Lung (tissue), 12 donors: Measurements from ENCODE around the gene ILK. TPM values are rescaled to one million over a fixed set of nuclear protein-coding genes. Genes with fewer than 3 reads are reported as not detected.

Experiments used
- ATAC-seq: fragments of 200-7000 bp; cut with Tn5 transposase; one replicate; pipeline ENCODE4 v1.9.1; 2020; ENCODE audit warnings: moderate number of reproducible peaks; ENCODE audit not compliant: insufficient read depth, low FRiP score
- DNase-seq, 3 donors: peaks; one replicate each; pipeline ENCODE4 v3.0.0-alpha.2; 2013 to 2017
- H3K27ac ChIP-seq, 2 donors: one replicate each; pipeline ENCODE4 v1.5.1; 2013; ENCODE audit warnings: mild to moderate bottlenecking in 2 of 2, moderate library complexity in 2 of 2, control low read depth in 1 of 2, inconsistent platforms in 1 of 2, low read depth in 1 of 2, low read length in 1 of 2
- H3K27me3 ChIP-seq, 3 donors: one replicate each; pipeline ENCODE4 v1.5.1; 2013; ENCODE audit warnings: low read length in 2 of 3; ENCODE audit not compliant: control insufficient read depth in 3 of 3, insufficient read depth in 3 of 3
- H3K36me3 ChIP-seq, 4 donors: one replicate each; pipeline ENCODE4 v1.5.1; 2013; ENCODE audit warnings: low read length in 4 of 4, mild to moderate bottlenecking in 1 of 4, moderate library complexity in 1 of 4; ENCODE audit not compliant: control insufficient read depth in 4 of 4, insufficient read depth in 4 of 4
- H3K4me1 ChIP-seq, 5 donors: one replicate each; pipeline ENCODE4 v1.5.1; 2013; ENCODE audit warnings: low read length in 5 of 5, mild to moderate bottlenecking in 2 of 5, moderate library complexity in 1 of 5; ENCODE audit not compliant: control insufficient read depth in 5 of 5, insufficient read depth in 5 of 5
- H3K4me3 ChIP-seq: one replicate; pipeline ENCODE4 v1.5.1; 2013; ENCODE audit warnings: mild to moderate bottlenecking, control low read depth, moderate library complexity
- H3K9ac ChIP-seq, 2 donors: one replicate each; pipeline ENCODE4 v1.5.1; 2013; ENCODE audit warnings: low read length in 2 of 2, control low read depth in 1 of 2; ENCODE audit not compliant: insufficient read depth in 1 of 2
- H3K9me3 ChIP-seq, 4 donors: one replicate each; pipeline ENCODE4 v1.5.1; 2013; ENCODE audit warnings: low read length in 3 of 4, mild to moderate bottlenecking in 1 of 4, moderate library complexity in 1 of 4; ENCODE audit not compliant: control insufficient read depth in 4 of 4, insufficient read depth in 3 of 4
- CTCF ChIP-seq: IDR thresholded peaks from 2 replicates; pipeline ENCODE4 v1.5.1; 2012; ENCODE audit warnings: mild to moderate bottlenecking; ENCODE audit errors: control extremely low read depth, extremely low read depth
- WGBS, 2 donors: extraction: QIAGEN DNeasy Blood & Tissue Kit; methylation state at CpG; one replicate each; pipeline ENCODE4 v1.1.7; 2013; 5-methylcytosine and 5-hydroxymethylcytosine counted together
- polyA plus RNA-seq, 2 donors: library from polyadenylated mRNA; stranded (reverse); fragments of 200-250 nt; gene quantifications; one replicate each; pipeline ENCODE4 v1.2.1, GENCODE V29; 2013
- total RNA-seq, 2 donors: library from RNA; depleted of rRNA in 1 of 2; stranded (reverse); fragments of >200 nt in 1 of 2; gene quantifications; one replicate each; pipeline ENCODE4 v1.2.1, GENCODE V29; 2014 to 2021
- donor health status: control.
- donor health status: control.
- donor health status: Bipolar disorder and iron deficiency.
- donor health status: healthy.
- donor health status: DM: yes; HTN: yes; CAD: no.

ILK gene
- total and polyA plus RNA-seq, 4 donors: 91.1 to 147 (median 136) TPM

DNA sequence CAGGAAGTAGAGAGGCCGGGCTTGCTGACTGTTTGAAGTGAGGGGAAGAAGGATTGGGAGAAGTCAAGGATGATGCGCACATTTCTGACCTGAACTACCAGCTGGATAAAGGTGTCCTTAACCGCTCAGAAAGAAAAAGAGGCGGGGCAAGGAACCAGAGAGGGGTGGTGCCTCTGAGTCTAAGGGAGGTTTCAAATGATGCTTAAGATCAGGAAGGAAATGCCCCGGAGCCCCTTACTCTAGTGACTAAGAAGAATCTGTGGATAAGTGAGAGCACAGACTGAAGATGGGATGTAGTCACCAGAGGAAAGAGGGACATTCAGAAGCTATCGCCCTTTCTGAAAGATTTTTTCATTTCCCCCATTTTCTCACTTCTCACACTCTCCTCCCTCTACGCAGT is 39.4 kb downstream of the ILK start:
- peaks cover 0 to 22% (median 12%) of the 10 kb centered on the region in 4 donors for H3K36me3 ChIP-seq
- DNase-seq: peak in 1 of 3 donors; percentile 4
- WGBS, 2 donors: 80 to 83% methylated on average over 7 of the region's 7 CpGs
- H3K4me3 ChIP-seq: no peak overlapping the region
- H3K27ac ChIP-seq: no peak overlapping the region
- no peak for TF ChIP-seq CTCF
- no peaks in the 10 kb centered on the region for H3K27me3 ChIP-seq
- peaks cover 9 to 25% (median 12%) of the 10 kb centered on the region in 5 donors for H3K4me1 ChIP-seq
- no peak overlapping the region for H3K9ac ChIP-seq
- ATAC-seq: no peak
- no peaks in the 10 kb centered on the region for H3K9me3 ChIP-seq

DNA sequence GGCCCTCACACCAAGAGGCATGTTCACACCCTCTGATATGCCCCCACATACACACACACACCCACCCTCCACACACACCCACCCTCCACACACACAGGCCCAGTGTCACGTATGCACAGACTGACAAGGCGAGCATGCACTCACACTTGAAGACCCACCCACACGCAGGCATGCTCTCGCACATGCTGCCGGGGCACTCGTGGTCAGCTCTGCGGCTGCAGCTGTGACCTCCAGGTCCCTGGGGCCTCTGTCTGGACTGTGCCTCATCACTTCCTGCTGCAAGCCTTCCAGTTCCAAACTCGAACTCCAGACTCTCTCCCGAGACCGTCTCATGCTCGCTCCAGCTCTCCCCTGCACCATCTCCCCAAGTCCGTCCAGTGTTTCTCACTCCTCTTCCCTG is 42.5 kb downstream of the ILK start:
- peak overlapping the region; percentile 58 to 85 for H3K27ac ChIP-seq

DNA sequence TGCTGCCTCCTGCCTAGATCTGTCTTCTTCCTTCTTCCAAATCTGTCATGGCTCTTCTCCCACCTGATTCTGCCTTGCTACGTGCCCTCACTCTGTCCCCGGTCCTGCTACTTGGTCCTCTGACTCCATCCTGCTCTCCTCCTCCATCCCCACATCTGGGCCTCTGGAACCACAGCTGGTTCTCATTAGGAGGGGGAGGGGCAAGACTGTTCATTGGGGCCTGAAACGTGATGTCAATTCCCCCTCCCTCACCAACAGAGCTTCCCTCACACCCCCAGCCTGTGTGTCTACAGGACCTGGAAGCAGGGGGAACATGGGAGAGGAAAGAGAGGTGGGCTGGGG is 43.0 kb downstream of the ILK start:
- ATAC-seq (no peak), DNase-seq (peak; percentile 63 to 74 (median 71))
- Histone ChIP-seq H3K36me3 (peaks cover 0 to 4% (median 1%) of the 10 kb centered on the region in 4 donors), H3K9me3 (no peaks in the 10 kb centered on the region), H3K9ac (no peak overlapping the region), H3K4me3 (no peak overlapping the region), H3K27me3 (no peaks in the 10 kb centered on the region), H3K4me1 (peaks cover 9 to 21% (median 12%) of the 10 kb centered on the region in 5 donors), H3K27ac (peak overlapping the region; percentile 58 to 85)
- 24 to 31% methylated on average over 3 of the region's 3 CpGs for WGBS, 2 donors
- TF ChIP-seq CTCF: no peak

More for the DNA sequence above, 42.5 kb downstream of the ILK start:
- TF ChIP-seq CTCF: no peak
- Histone ChIP-seq H3K4me3 (no peak overlapping the region), H3K27me3 (no peaks in the 10 kb centered on the region), H3K9me3 (no peaks in the 10 kb centered on the region), H3K36me3 (peaks cover 0 to 4% (median 1%) of the 10 kb centered on the region in 4 donors), H3K4me1 (peaks cover 9 to 21% (median 12%) of the 10 kb centered on the region in 5 donors), H3K9ac (no peak overlapping the region)
- ATAC-seq (no peak), DNase-seq (peak in 1 of 3 donors; percentile 15)
- WGBS, 2 donors: 44 to 77% methylated on average over 12 of the region's 12 CpGs
